ENCODE measurements around the gene DDX41. TPM values are rescaled to one million over a fixed set of nuclear protein-coding genes. Genes with fewer than 3 reads are reported as not detected.

Gene DDX41
- total and polyA plus RNA-seq, 9 donors: 58.3 to 104 (median 70.8) TPM

GRCh38 chr5:177513500-177513899 lies 3.3 kb downstream of the DDX41 start:
- Histone ChIP-seq H3K4me3 (no peak overlapping the region), H3K4me1 (ENCODE audit: insufficient read depth) (peaks cover 5% of the 10 kb centered on the region), H3K36me3 (no peaks in the 10 kb centered on the region), H3K9me3 (no peaks in the 10 kb centered on the region), H3K27me3 (no peaks in the 10 kb centered on the region), H3K27ac (no peak overlapping the region)
- no peak for TF ChIP-seq CTCF (IDR thresholded peaks at IDR 0.05)
- no peak for TF ChIP-seq POLR2A (IDR thresholded peaks at IDR 0.05)
- TF ChIP-seq EP300 (IDR thresholded peaks at IDR 0.05): no peak
- intact Hi-C loops (cut with DNase I): no loop called here
- WGBS, 3 donors: 93 to 95% (median 94%) methylated on average over 15 of the region's 15 CpGs
- no peak for DNase-seq

GRCh38 chr5:177512736-177513380 lies 3.9 kb downstream of the DDX41 start:
- 82 to 92% (median 86%) methylated on average over 16 of the region's 16 CpGs for WGBS, 3 donors
- TF ChIP-seq CTCF (IDR thresholded peaks at IDR 0.05) (no peak), EP300 (IDR thresholded peaks at IDR 0.05) (no peak), POLR2A (IDR thresholded peaks at IDR 0.05) (no peak)
- DNase-seq: no peak
- intact Hi-C loops (cut with DNase I): no loop called here
- H3K27ac ChIP-seq: no peak overlapping the region
- no peaks in the 10 kb centered on the region for H3K27me3 ChIP-seq
- H3K36me3 ChIP-seq: no peaks in the 10 kb centered on the region
- H3K4me1 ChIP-seq (ENCODE audit: insufficient read depth): peaks cover 5% of the 10 kb centered on the region
- H3K9me3 ChIP-seq: no peaks in the 10 kb centered on the region
- no peak overlapping the region for H3K4me3 ChIP-seq

GRCh38 chr5:177511796-177512675 lies 4.7 kb downstream of the DDX41 start:
- Histone ChIP-seq H3K4me3 (no peak overlapping the region), H3K36me3 (no peaks in the 10 kb centered on the region), H3K27me3 (no peaks in the 10 kb centered on the region), H3K4me1 (ENCODE audit: insufficient read depth) (peaks cover 5% of the 10 kb centered on the region), H3K27ac (no peak overlapping the region), H3K9me3 (no peaks in the 10 kb centered on the region)
- whole genome bisulfite sequencing, 3 donors: 89 to 92% (median 90%) methylated on average over 32 to 34 of the region's 34 CpGs
- no peak for DNase-seq
- intact Hi-C loops (cut with DNase I): no loop called here
- TF ChIP-seq CTCF (IDR thresholded peaks at IDR 0.05): no peak
- no peak for TF ChIP-seq POLR2A (IDR thresholded peaks at IDR 0.05)
- TF ChIP-seq EP300 (IDR thresholded peaks at IDR 0.05): no peak

GRCh38 chr5:177511181-177511580 lies 5.6 kb downstream of the DDX41 start:
- intact Hi-C loops (cut with DNase I): no loop called here
- no peaks in the 10 kb centered on the region for H3K36me3 ChIP-seq
- DNase-seq: no peak

More at GRCh38 chr5:177511181-177511580, 5.6 kb downstream of the DDX41 start:
- TF ChIP-seq CTCF (IDR thresholded peaks at IDR 0.05) (no peak), EP300 (IDR thresholded peaks at IDR 0.05) (no peak), POLR2A (IDR thresholded peaks at IDR 0.05) (no peak)
- no peaks in the 10 kb centered on the region for H3K27me3 ChIP-seq
- 83 to 89% (median 86%) methylated on average over 5 of the region's 5 CpGs for WGBS, 3 donors
- no peaks in the 10 kb centered on the region for H3K9me3 ChIP-seq
- H3K4me3 ChIP-seq: no peak overlapping the region
- H3K4me1 ChIP-seq (ENCODE audit: insufficient read depth): peaks cover 4% of the 10 kb centered on the region
- H3K27ac ChIP-seq: no peak overlapping the region

Data from ovary (tissue), 9 donors.